ENCODE data around the gene STX1B. TPM values are rescaled to one million over a fixed set of nuclear protein-coding genes. Genes with fewer than 3 reads are reported as not detected.

The STX1B gene
- total RNA-seq, 1 donor from 2014 or later = 1.2 TPM

DNA sequence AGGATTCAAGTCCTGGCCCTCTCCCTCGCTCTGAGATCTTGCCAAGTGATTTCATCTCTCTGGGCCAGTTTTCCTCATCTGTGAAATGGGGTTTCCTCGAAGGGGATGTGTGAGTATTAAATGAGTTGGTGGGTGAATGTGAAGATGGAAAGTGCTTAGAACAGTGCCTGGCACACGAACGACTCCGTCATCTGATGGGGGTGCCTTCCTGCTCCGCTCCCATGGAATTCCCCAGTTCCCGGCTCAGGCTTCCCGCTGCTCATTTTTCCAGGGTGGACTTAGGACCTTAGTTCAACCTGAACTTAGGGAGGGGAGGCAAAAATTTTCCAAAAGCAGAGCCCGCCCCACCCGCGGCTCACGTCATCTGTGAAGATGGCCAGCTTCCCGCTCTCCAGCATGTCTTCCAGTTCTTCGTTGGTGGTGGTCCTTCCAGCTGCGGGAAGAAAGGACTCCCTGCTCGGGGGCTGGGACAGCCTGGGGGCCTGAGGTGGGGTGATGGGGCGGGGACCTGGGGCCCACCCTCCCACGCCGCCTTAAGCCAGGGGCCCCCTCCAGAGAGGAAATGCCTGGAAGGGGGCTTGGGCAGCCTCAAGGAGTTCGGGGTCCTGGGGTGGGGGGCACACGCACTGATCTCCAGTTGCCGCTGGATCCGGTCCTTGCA is 14.0 kb downstream of the STX1B start:
- DNase-seq (ENCODE audit: low spot score) = no peak

DNA sequence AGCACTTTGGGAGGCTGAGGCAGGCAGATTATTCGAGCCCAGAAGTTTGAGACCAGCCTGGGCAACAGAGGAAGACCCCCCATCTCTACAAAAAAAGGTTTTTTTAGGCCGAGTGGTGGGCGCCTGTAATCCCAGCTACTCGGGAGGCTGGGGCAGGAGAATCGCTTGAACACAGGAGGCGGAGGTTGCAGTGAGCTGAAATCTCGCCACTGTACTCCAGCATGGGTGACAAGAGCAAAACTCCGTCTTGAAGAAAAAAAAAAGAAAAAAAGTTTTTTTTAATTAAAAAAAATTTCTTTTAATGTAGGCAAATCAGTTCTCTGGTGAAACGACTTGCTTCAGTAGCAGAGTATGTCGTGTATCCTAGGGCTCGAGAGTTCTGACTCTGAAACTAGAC is 14.5 kb downstream of the STX1B start:
- DNase-seq (ENCODE audit: low spot score) = no peak

DNA sequence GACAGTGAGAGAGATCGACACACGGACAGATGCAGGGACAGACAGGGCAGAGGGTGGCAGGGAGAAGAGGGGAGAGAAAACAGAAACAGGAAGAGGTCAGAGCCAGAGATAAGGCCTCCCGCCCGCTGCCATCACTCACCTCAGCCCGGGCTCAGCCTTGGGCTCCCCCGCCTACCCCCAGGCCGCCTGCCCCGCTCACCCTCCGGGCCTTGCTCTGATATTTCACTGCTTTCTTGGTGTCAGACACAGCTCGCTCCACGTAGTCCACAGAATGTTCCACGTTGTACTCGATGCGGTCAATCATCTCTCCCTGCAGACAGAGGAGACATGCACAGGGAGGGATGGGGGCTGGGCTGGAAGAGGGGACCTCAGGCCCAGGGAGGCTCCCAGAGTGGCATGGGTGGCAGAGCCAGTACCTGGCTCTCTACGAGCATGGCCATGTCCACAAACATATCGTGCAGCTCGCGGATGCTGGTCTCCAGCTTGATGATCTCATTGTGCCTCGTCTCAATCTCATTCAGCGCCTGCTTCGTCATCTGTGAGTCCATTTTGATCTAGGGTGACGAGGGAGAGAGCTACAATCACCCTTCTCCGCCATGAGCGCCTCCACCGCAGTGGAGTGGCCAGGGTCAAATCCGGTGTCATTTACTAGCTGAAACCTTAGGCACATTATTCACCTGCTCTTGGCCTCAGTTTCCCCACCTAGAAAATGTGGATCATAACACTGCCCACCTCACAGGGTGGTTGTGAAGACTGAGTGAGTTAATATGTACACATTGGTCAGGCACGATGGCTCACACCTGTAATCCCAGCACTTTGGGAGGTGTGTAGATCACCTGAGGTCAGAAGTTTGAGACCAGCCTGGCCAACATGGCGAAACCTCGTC is 17.3 kb downstream of the STX1B start:
- no peak for DNase-seq (ENCODE audit: low spot score)

DNA sequence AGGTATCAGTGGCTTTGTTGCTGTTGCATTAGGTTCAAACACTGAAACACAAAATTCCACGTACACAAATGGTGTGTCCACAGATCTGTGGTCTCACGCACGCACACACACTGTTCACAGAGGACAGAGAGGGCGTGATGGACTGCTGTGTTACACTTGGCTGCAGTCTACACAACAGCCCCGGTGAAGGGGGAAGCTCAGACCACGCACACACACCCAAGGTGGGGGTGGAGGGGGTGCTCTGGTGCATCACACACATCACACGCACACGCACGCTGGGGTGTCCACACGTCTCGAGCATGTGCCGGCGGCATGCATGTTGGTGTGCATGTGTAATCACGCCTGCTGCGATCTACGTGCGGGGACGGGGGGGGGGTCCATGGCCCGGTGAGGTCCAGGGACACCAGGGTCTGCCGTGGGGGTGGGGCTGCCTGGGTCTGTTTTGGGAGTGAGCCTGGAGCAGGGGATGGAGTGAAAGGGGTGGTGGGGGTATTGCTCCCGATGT is 18.1 kb downstream of the STX1B start:
- no peak for DNase-seq (ENCODE audit: low spot score)

DNA sequence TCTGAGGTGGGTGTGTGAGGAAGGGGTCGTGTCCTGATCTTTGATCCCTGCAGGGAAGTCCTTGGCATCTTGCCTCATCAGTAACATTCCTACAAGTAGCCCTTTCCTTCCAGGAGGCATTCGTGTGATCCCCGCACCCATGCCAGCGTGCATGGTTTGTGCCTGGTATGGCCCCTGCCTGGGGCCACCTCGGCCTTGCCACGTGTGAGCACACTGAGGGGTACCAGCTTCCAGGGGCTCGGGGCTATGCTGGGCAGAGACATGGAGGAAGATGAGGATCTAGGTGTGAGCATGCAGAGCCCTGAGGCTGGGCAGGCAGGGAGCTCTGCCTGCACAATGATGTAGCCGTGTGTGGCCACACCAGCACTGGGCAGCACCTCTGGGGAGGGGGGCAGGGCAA is 19.4 kb downstream of the STX1B start:
- no peak for DNase-seq (ENCODE audit: low spot score)

DNA sequence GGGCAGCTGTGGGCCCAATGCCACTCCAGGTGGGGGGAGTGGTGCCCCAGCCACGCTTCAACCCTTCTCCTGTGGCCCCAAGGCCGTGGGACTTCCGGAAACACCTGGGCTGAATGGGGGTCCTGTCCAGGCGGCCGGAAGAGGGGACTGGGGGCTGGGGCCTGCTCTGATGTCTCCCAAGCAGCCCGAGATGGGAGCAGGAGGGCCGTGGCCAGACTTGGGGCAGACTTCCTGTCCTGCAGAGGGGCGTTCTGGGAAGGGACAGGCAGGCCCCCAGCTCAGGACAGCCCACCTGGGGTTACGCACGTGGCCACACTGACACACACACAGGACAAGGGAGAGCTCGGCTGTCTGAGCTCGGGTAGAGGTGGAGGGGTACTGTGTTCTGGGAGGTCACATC is 20.3 kb downstream of the STX1B start:
- DNase-seq (ENCODE audit: low spot score) = no peak

DNA sequence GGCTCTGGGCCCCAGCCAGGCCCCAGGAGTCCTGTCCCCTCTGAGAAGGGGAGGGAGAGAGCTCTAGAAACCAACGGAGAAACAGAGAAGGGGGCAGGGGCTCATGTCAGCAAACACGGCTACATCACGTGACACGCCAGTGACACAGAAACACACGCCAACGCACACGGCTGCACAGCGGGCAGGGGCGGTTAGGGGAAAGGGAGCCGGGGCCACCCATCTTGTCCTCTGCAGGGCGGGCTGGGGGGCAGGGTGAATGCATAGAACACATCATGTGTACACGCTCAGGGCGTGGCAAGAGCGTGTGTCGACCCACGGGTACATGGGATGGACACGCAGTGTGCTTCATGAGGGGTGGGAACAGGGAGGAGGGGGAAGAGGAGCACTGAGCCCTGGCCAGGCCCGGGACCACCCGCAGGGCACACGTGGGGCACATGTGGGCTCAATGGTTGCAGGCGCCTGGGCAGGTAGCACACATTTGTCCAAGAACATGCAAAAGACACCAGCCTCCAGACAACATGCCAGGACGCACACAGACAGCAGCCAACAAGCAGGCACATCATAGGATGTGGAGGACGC is 20.9 kb downstream of the STX1B start:
- DNase-seq (ENCODE audit: low spot score) = no peak

DNA sequence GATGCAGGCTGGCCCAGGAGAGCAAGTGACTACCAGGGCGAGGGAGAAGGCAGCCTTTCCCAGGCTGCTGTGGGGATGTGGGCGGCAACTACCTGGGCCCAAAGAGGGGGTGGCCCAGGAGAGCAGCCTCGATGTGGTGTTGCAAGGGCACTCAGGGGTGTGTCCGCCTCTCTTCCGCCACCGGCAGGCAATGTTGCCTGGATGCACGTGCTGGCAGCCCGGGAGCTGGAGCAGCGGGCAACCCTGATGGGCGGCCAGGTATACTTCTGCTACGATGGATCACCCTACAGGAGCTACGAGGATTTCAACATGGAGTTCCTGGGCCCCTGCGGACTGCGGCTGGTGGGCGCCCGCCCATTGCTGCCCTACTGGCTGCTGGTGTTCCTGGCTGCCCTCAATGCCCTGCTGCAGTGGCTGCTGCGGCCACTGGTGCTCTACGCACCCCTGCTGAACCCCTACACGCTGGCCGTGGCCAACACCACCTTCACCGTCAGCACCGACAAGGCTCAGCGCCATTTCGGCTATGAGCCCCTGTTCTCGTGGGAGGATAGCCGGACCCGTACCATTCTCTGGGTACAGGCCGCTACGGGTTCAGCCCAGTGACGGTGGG is 22.8 kb downstream of the STX1B start:
- DNase-seq (ENCODE audit: low spot score) = no peak

DNA sequence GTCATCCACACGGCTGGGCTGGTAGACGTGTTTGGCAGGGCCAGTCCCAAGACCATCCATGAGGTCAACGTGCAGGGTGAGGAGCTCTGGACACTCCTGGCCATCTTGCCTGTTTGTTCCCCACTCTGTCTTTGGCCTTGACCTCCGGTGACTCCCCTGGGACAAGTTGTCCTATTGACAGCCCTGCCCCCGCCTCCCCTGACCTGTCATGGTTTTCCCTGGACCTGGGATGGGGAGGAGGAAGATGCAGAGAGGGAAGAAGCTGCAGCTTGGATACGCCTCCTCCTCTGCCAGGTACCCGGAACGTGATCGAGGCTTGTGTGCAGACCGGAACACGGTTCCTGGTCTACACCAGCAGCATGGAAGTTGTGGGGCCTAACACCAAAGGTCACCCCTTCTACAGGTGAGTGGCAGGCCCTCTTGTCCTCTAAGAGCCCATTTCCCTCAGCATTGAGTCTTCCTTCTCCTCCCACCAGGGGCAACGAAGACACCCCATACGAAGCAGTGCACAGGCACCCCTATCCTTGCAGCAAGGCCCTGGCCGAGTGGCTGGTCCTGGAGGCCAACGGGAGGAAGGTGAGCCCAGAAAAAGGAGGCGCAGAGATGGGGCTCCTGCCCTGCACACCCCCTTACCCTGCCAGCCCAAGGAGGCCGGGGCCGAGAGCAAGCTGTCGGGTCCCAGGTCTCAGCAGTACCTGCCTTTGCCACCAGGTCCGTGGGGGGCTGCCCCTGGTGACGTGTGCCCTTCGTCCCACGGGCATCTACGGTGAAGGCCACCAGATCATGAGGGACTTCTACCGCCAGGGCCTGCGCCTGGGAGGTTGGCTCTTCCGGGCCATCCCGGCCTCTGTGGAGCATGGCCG is 24.1 kb downstream of the STX1B start:
- no peak for DNase-seq (ENCODE audit: low spot score)

DNA sequence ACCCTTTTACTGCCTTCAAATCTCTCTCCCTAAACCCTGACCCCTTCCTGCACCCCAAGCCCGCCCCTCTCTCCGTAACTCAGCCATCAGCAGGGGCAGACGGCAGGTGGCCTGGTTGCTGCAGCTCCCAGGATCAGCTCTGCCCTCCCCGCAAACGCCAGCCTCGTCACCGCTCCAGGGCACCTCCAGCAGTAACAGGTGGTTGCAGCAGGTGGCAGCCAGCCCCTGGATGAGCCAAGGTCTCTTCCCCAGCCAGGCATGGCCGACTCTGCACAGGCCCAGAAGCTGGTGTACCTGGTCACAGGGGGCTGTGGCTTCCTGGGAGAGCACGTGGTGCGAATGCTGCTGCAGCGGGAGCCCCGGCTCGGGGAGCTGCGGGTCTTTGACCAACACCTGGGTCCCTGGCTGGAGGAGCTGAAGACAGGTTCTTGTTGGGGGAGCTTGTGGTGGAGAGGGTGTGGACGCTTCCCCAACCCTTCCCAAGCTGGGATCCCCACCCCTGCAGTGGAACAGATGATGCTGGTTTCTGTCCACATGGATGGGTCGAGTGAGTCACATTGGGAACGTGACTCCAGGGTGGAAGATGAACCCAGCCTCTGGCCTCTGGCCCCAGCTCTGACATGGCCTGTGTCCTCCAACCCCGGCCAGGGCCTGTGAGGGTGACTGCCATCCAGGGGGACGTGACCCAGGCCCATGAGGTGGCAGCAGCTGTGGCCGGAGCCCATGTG is 24.9 kb downstream of the STX1B start:
- peak; percentile 38 for DNase-seq (ENCODE audit: low spot score)

DNA sequence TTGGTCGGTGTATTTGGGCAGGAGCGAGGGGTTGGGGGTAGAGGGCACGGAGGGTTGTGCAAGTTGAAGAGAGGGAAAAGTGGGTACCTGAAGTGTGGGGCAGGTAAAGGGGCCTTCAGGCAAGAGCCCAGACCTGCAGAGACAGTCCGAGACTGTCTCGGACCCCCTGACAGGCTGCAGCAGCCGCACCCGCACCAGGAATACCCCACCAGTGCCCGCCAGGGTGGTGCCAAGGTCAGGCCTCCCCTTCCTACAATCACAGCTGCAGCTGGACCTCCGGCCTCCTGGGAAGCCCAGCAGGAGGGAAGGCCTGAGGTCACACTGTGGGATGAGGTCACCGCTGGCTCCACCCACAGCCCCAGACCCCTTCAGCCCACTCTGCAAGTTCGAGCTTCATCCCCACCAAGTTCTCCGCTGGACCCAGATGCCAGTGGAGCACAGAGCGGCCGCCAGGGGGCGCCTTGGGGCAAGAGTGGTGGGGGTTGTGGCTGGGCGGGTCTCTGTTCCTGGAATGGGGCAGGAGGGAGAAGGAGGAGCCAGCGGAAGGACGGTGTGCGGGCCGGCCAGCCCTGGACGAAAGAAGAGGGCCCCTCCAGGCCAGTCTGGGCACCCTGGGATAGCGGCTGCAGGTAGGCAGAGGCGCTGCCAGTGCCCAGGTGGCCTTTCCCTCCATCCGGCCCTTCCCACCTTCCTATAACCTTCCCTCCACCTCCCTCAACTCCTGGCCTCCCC is 25.6 kb downstream of the STX1B start, which contains the start of gene HSD3B7:
Gene HSD3B7, plus strand, starts transcription at position 539 of the 732 bp plus-strand sequence. CDS start 452 bp downstream, outside the sequence.
- DNase-seq (ENCODE audit: low spot score) = peak; percentile 85

DNA sequence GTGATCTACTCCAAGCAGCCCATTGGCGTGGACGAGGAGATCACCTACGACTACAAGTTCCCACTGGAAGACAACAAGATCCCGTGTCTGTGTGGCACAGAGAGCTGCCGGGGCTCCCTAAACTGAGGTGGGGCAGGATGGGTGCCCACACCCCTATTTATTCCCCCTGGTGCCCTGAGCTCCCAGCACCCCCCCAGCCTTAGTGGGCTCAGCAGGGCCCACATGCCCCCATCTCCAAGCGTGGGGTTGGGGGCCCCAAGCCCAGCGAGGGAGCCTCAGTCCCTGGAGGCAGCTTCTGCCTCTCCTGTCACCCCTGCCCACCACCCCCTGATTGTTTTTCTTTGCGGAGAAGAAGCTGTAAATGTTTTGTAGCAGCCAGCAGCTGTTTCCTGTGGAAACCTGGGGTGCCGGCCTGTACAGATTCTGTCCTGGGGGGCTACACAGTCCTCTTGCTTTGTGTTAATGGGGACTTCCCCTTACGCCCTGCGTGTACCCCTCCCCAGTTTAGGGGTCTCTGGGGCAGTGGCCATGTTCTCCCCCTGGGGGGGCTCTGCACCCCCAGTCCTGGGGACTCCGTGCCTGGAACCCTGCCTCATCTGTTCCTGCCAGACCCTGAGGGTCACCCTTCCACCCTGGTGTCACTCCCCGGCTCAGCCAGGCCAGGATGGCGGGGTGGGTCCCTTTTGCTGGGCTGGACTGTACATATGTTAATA is 26.4 kb downstream of the STX1B start:
- no peak for DNase-seq (ENCODE audit: low spot score)

DNA sequence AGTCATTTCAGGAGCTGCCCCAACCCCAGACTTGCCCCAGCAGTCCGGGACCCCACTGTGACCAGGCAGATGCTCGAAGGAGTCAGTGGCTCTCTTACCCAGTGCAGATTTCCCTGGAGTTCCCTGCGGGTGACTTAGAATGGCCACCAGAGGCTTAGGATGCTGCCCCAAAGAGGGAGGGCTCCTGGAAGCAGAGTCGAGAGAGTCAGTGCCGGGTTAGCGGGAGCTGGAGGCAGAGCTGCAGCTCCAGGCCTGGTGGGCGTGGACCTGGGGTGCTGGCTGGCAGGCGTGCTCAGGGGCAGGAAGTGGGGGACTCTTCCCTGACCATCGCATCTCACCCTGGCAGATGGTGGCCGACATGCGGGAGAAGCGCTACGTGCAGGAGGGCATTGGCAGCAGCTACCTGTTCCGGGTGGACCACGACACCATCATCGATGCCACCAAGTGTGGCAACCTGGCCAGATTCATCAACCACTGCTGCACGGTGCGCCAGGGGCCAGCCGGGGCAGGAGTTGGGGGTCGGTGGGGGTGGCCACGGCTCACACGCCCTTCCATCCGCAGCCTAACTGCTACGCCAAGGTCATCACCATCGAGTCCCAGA is 27.0 kb downstream of the STX1B start:
- DNase-seq (ENCODE audit: low spot score) = no peak

DNA sequence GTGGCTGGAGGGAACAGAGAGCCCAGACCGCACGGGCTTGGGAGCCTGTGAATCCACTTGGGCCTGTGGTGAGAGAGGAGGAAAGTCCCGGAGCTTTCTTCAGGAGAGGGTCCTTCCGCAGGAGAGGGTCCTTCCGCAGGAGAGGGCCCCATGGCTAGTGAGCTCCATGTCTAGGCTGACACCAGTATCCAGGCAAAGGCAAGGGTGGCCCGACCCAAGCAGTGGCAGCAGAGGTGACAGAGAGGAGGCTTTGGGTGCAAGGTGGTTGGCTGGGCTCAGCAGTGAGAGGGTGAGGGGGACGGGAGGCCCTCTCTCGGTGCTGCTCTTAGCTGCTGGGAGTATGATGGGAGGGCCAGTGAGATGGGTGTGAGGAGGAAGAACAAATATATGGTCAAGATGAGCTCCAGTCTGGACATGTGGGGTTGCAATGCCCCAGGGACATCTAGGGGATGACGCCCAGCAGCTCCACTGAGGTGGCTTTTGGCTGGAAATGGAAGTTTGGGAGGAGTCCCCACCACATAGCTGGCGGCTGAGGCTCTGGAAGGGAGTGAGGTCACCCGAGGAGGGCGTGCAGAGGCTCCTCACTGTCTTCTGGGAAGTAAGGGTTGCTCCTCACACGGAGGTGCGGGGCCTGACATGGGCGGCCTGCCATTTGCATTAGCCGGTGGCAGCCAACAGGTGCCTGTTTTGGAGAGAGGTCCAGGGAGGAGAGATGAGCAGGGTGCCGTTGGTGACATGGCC is 27.7 kb downstream of the STX1B start:
- no peak for DNase-seq (ENCODE audit: low spot score)

DNA sequence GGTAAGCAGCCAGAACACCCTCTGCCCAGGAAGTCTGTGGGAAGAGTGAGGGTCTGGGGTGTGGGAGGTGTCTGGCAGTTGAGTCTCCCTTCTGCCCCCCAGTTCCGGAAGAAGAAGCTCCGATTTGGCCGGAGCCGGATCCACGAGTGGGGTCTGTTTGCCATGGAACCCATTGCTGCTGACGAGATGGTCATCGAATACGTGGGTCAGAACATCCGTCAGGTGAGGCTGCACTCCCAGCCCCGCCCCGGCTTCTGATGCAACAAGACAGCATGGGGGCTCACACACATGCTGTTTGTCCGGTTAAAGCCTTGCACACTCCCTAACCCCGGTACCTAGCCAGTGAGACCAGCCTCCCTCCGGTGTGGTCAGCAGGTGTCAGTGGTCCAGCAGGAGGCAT is 29.5 kb downstream of the STX1B start:
- no peak for DNase-seq (ENCODE audit: low spot score)

DNA sequence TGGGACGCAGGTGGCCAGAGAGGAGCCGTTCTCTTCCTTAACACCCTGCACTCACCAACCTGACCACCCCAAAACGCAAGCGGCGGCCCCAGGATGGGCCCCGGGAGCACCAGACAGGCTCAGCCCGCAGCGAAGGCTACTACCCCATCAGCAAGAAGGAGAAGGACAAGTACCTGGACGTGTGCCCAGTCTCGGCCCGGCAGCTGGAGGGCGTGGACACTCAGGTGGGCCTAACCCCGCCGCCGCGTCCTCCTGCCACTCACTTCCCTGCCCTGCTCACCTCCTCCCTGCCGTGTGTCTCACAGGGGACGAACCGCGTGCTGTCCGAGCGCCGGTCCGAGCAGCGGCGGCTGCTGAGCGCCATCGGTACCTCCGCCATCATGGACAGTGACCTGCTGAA is 30.0 kb downstream of the STX1B start:
- DNase-seq (ENCODE audit: low spot score) = no peak

DNA sequence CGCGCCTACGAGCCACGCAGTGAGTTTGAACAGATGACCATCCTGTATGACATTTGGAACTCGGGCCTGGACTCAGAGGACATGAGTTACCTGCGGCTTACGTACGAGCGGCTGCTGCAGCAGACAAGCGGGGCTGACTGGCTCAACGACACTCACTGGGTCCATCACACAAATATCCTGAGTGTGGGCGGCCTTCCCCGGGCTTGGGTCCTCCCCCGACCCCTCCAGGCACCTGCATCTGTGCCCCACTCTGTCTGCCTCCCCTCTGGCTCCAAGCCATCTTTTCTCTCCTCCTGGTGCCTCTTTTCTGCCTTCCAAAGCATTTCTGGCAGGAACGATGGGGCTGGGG is 30.4 kb downstream of the STX1B start:
- DNase-seq (ENCODE audit: low spot score) = no peak

Data from umbilical cord (tissue), 2 donors.